GM12891 (cell line): Measurements from ENCODE around the gene C2CD3.

Source experiments
- POLR2A ChIP-seq: IDR thresholded peaks from 2 replicates; pipeline ENCODE4 v1.6.1; 2011; ENCODE audit warnings: low read depth, low read length, control low read depth
- POLR2AphosphoS5 ChIP-seq: IDR thresholded peaks from 2 replicates; pipeline ENCODE4 v1.6.1; 2011; ENCODE audit warnings: low read depth, low read length, control low read depth

DNA sequence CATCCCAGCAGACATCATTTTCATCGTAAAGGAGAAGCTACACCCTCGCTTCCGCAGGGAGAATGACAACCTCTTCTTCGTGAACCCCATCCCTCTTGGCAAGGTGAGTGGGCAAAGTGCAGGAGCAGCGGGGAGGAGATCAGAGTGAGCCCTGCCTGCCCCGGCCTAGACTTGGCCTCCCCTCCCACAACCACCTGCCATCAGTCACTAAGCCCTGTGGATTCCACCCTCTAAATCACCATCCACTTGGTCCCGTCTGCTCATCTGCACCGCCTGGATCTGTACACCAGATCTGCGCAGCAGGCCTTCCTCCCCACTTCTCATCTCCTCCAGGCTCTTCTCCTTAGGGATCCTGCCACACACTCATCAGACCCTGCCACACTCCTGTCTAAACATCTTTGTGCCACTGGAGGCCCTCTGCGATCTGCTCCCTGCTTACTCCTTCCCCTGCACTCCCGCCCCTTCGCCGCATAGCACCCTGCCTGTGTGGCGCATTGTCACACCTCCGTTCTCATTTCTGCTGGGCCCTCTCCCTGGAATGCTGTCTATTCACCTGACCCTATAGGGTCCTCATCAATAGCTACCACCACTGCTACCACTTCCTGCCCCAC is 202.3 kb downstream of the C2CD3 start:
- TF ChIP-seq POLR2A (no peak), POLR2AphosphoS5 (no peak)
